NOMO-1 treated with dmso at 0.1 percent for 144 hours (cell line): Measurements from ENCODE around the gene TCF12.
"Not testable (repeated sequence)": the region's sequence is repeated elsewhere in the genome, so short reads cannot be mapped to it uniquely, and the experiment has no call there.

Experiments used
- DNase-seq: peaks from one replicate; lab custom pipeline; 2025; ENCODE audit not compliant: unreplicated experiment; lab: John Stamatoyannopoulos, UW

The TCF12 gene

GRCh38 chr15:57130956-57131355 is 212.5 kb downstream of the TCF12 start:
- no peak for DNase-seq

GRCh38 chr15:57133127-57133968 is 214.9 kb downstream of the TCF12 start:
- no peak for DNase-seq

- DNase-seq = no peak
Observed at GRCh38 chr15:57134071-57134605, 215.7 kb downstream of the TCF12 start.

GRCh38 chr15:57134851-57135250 is 216.4 kb downstream of the TCF12 start:
- no peak for DNase-seq

- no peak for DNase-seq
Observed at GRCh38 chr15:57135800-57136199, 217.4 kb downstream of the TCF12 start.

GRCh38 chr15:57138349-57138788 is 219.9 kb downstream of the TCF12 start:
- DNase-seq = no peak

- no peak for DNase-seq
Observed at GRCh38 chr15:57143511-57144078, 225.2 kb downstream of the TCF12 start.

GRCh38 chr15:57144448-57144847 is 226.0 kb downstream of the TCF12 start:
- DNase-seq = no peak

- peak; percentile 30 for DNase-seq
Observed at GRCh38 chr15:57146506-57147201, 228.2 kb downstream of the TCF12 start.

- no peak for DNase-seq
Observed at GRCh38 chr15:57147621-57148020, 229.2 kb downstream of the TCF12 start.

GRCh38 chr15:57148262-57148661 is 229.8 kb downstream of the TCF12 start:
- no peak for DNase-seq

GRCh38 chr15:57149196-57149595 is 230.8 kb downstream of the TCF12 start:
- no peak for DNase-seq

- DNase-seq = no peak
Observed at GRCh38 chr15:57150066-57150865, 231.8 kb downstream of the TCF12 start.

- not testable (repeated sequence) for DNase-seq
Observed at GRCh38 chr15:57150866-57151203, 232.4 kb downstream of the TCF12 start.

- DNase-seq = no peak
Observed at GRCh38 chr15:57152133-57152532, 233.7 kb downstream of the TCF12 start.

- DNase-seq = no peak
Observed at GRCh38 chr15:57152666-57153539, 234.5 kb downstream of the TCF12 start.

- DNase-seq = no peak
Observed at GRCh38 chr15:57156210-57156884, 237.9 kb downstream of the TCF12 start.

- DNase-seq = no peak
Observed at GRCh38 chr15:57158589-57158988, 240.1 kb downstream of the TCF12 start.

GRCh38 chr15:57158997-57159668 is 240.7 kb downstream of the TCF12 start:
- DNase-seq = no peak
